GM18867 (cell line): ENCODE results near the gene IER2.
"Not testable (repeated sequence)": the region's sequence is repeated elsewhere in the genome, so short reads cannot be mapped to it uniquely, and the experiment has no call there.

Source experiments
- ATAC-seq: cut with Tn5 transposase; IDR thresholded peaks from one replicate; pipeline ENCODE4 v1.9.1; 2021; ENCODE audit warnings: mild to moderate bottlenecking, moderate library complexity; ENCODE audit not compliant: unreplicated experiment

IER2 gene

DNA sequence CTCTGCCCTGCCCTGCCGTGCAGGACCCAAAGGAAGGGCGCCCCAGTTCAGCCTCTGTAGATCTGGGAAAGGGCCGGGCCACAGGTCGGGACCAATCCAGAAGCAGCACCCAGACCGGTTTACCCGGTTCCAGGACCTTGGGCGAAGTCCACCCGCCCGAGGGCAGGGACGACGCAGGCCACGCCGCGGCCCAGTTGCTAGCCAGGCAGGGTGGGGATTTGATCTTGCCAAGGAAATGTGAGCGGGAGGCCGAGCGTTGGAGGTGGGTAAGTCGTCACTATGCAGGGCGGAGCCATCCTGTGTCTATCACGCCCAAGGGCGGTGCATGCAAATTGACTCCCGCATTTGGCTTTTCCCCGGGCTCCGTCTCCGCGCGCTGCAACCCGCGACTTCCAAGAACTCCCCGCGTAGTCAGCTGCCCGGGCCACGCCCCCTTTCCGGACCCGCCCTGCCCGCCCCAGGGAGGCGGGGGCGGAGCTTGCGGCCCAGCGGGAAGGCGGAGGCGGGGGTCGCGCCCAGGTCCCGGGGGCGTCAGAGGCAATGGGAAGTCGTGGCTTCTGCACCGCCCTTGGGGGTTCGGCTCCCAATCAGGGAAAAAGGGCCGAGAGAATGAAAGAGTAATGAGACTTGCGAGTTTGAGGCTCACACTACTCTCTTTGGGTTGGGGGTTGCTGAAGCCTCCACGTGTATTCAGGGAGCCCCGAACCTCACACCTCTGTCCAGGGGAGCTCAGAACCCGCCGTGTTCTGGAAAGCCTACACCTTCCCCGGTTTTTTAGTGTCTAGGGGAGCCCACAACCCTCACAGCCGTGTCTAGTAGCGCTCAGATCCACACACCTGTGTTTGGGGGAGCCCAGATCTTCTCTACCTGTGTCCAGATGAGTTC, 12.8 kb downstream of the IER2 start:
- ATAC-seq, result no peak

DNA sequence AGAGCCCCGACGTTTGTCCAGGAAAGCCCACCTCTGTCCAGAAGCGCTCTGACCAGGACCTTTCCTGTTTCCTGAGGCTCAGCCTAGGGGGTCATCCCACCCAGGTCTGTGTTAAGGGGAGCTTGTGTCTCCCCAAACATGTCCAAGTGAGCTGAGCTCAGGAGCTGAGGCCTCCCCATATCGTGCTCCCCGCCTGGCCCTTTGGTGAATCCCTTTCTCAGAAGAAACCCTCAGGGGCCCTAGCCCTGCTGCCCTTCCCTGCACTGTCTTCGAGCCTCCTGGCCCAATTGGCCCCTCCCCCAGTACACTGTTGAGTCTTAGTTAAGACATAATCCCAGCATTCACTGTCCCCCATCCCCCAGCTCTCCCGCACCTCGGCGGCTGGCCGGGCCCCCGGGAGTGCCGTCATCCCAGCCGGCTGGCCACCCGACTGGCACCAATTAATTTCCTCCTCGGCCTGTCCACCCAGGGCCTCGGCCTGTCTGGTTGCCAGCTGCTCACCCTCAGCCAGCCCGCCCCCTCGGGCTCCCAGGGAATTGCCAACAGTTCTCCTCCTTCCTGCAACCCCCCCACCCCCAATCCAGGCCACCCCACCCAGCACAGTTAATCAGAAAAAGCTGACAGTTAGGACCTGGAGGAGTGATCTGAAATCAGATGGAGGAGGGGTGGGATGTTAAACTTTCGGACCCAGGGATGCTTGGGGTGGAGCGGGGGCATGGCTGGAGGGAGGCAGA, 13.6 kb downstream of the IER2 start:
- ATAC-seq, result no peak

DNA sequence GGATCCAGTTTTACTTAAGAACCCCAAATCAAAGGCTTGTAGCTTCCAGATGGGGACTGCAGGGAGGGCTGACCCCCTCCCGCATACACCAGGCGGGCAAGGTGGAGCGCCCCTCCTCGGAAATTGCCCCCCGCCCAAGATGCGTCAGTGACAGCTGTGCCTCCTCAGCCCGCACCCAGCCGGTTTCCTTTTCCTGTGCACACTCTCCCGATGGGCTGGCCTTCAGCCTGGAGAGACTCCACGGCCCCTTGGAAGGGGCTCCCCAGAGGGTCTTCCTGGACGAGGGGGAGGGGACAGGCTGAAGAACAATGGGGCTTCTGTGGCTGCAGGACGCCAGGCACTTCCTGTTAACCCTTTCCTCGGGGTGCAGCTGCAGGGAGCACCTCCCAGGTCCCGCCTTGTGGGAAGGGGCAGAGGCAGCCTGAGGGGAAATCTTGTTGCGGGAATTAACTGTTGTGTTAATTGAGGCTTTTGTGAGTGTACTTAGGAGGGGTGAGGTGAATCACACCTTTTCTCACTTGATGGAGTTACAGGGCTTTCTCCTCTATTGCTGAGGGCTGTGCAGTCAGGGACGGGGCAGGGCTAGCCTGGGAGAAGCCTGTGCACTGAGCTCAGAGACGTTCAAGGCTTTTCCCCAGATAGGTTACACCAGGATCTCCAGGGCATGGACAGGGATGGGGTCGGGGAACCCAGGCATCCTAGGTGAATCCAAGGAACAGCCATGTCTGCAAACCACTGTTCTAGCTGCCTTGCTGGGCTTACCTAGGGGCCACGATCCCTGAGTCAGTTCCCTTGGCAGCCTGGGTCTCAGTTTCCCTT, 14.3 kb downstream of the IER2 start:
- ATAC-seq, result no peak

DNA sequence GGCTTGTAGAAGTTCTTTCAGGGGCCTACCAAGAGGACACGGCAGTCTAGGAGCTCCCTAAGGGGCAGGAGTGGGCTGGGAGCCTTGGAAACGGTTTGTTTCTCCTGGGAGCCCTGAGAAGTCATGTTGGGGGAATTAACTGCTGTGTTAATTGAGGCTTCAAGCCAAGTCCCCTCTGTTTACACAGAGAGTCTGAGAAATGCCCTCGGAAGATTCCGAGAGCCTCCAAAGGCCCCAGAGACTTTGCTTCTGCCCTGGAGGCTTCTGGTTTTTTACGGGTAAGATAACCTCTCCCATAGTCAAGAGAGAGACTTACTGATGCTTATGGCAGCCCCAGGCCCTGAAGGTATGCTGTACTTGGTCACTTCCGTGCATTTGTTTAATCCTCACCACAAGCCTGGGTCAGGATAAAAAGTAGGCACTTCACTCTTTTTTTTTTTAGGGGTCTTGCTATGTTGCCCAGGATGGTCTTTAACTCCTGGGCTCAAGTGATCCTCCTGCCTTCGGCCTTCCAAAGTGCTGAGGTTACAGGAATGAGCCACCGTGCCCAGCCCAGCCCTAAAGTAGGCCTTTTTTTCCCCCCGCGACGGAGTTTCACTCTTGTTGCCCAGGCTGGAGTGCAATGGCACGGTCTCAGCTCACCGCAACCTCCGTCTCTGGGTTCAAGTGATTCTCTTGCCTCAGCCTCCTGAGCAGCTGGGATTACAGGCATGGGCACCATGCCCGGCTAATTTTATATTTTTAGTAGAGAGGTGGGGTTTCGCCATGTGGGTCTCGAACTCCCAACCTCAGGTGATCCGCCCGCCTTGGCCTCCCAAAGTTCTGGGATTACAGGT, 15.2 kb downstream of the IER2 start:
- ATAC-seq, result no peak

DNA sequence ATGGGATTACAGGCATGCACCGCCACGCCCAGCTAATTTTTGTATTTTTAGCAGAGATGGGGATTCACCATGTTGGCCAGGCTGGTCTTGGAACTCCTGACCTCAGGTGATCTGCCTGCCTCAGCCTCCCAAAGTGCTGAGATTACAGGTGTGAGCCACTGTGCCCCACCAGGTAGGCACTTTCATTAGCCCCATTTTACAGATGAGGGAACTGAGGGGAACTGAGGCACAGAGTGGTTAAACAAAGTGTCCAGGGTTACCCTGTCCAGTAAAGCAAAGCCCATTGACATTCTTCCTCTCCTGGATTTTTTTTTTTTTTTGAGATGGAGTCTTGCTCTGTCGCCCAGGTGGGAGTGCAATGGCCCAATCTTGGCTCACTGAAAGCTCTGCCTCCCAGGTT, 15.9 kb downstream of the IER2 start:
- not testable (repeated sequence) for ATAC-seq

DNA sequence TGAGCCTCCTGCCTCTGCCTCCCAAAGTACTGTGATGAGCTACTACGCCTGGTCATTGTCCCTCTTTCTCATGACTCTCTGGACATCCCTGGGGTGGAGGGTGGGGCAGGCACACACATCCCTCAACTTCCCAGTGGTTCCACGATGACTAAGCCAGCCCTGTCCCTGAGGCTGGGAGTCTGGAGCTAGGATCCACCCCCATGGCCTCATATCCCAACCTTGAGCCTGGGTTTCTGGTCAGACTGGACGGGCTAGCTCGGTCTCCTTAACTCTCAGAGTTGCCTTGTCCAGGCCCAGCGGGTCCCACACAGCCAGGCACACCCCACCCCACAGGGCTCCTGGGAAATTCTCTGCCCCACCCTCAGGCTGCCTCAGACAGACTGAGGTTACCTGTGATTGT, 19.6 kb downstream of the IER2 start:
- no peak for ATAC-seq

DNA sequence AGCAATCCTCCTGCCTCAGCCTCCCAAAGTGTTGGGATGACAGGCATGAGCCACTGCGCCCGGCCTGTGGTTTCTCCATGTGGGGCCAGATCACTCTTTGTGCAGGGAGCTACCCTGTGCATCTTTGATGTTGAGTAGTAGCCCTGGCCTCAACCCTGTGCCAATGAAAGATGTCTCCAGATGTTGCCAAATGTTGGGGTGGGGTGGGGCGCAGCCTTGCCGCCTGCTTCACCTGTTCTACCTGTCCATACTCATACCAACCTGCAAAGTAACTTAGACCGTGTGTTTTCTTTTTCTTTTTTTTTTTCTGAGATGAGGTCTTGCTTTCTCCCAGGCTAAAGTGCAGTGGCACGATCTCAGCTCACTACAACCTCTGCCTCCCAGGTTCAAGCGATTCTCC, 20.9 kb downstream of the IER2 start:
- no peak for ATAC-seq

DNA sequence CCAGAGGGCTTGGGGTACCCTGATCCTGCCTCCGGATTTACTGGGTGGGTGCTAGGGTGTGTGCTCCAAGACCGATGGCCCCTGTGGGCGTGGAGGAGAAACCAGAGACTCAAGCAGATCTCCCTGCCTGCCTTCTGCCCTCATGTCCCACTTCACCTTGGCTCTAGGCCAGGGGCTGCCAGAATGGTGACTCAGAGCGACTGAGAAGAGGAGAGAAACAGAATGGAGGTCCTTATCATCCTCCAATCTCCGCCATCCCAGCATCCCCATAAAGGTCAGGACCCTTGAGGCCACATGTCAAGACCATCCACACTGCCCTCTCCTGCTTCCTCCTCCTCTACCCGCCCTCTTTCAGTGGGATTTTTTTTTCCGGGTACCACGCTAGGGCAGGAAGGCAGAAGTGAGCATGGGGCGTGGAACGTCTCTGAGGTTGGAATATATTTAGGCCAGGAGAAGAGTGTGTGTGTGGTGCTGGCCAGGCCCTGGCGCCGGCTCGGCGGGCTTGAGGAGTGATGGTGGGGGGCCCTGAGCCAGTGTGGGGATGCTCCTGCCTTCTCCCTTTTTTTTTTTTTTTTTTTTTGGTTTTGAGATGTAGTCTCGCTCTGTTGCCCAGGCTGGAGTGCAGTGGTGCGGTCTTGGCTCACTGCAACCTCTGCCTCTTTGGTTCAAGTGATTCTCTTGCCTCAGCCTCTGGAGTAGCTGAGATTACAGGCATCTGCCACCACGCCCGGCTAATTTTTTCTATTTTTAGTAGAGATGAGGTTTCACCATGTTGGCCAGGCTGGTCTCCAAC, 22.3 kb downstream of the IER2 start:
- ATAC-seq, result no peak

DNA sequence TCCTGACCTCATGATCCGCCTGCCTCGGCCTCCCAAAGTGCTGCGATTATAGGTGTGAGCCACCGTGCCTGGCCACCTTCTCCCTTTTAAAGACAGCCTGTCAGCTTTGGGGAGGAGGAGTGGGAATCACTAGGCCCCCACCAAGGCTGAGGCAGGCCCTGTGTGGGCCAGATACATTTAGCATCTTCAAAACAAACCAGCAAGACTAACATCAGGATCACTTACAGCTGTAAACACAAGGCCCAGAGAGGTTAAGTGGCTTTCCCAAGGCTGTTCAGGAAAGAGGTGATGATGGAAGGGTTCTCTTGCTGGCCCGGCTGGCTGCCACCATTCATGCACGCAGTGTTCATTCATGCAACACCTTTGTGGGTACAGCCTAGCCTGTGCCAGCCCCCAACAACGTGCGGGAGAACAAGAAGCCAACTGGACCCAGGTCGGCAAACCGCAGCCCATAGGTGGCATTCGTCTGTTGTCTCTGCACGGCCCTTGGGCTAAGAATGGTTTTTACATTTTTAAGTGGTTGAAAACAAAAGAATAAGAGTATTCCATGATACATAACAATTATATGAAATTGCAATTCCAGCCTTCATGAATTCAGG, 23.0 kb downstream of the IER2 start:
- ATAC-seq, result no peak

DNA sequence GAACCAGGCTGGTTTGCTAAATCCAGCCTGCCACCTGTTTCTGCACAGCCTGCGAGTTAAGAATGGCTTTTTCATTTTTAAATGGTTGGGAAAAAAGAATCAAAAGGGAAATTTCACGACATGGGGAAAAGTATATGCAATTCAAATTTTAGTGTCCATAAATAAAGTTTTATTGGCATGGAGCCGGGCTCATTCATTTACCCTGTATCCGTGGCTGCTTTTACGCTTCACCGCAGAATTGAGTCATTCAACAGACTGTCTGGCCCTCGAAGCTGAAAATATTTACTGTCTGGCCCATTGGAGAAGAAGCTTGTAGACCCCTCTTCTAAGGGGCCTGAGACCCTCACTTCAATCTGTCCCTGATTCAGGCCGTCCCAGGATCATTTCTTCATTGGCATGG, 26.1 kb downstream of the IER2 start:
- no peak for ATAC-seq

DNA sequence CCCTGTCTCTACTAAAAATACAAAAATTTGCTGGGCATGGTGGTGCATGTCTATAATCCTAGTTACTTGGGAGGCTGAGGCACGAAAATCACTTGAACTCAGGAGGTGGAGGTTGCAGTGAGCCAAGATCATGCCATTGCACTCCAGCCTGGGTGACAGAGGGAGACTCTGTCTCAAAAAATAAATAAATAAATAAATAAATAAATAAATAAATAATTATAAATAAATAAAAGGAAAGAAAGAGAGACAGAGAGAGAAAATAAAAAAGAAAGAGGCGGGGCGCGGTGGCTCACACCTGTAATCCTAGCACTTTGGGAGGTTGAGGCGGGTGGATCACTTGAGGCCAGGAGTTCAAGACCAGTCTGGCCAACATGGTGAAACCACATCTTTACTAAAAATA, 27.4 kb downstream of the IER2 start:
- not testable (repeated sequence) for ATAC-seq

DNA sequence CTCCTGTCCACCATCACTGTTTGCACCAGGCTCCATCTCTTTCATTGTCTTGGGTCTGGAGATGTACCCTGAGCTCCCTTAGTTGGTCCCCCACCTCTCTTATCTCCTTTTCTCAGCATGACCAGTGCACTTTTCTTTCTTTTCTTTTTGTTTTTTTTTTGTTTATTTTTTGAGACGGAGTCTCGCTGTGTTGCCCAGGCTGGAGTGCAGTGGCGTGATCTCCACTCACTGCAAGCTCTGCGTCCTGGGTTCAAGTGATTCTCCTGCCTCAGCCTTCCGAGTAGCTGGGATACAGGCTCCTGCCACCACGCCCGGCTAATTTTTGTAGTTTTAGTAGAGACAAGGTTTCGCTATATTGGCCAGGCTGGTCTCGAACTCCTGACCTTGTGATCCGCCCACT, 28.1 kb downstream of the IER2 start:
- ATAC-seq, result not testable (repeated sequence)

DNA sequence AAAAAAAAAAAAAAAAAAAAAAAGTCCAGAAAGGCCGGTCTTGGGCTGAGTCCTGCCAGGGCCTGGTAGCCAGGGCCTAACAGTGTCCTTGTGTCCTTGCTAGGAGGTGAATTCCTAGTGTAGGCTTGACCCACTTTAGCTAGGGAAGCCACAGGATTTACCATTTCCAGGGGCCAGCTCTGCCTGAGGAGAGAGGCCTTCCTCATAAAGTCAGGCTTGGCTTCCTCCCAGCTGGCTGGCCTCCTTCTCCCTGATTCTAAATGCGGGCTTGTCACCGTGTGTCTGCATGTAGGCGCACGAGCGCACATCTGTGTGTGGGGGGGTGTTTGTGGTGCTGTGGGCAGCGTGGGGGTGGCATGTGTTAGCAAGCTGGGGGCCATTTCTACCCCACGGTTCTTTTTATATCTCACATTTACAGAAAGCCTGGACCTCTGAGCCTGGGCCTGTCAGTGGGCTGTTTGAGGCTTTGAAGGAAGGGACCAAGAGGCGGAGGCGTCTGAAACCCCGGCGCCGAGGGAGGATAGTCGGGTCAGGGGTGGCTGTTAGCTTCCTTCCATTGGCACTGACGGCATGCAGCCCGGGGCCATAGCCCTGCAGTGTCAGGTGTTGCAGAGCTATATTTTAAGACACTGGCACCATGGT, 31.7 kb downstream of the IER2 start:
- ATAC-seq, result peak; percentile 54

DNA sequence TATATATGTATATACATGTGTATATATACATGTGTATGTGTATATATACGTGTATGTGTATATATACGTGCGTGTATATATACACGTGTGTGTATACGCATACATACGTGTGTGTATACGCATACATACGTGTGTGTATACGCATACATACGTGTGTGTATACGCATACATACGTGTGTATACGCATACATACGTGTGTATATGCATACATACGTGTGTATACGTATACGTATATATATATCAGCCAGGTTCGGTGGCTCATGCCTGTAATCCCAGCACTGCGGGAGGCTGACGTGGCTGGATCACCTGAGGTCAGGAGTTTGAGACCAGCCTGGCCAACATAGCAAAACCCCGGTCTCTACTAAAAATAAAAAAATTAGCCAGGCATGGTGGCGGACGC, 34.7 kb downstream of the IER2 start:
- not testable (repeated sequence) for ATAC-seq

DNA sequence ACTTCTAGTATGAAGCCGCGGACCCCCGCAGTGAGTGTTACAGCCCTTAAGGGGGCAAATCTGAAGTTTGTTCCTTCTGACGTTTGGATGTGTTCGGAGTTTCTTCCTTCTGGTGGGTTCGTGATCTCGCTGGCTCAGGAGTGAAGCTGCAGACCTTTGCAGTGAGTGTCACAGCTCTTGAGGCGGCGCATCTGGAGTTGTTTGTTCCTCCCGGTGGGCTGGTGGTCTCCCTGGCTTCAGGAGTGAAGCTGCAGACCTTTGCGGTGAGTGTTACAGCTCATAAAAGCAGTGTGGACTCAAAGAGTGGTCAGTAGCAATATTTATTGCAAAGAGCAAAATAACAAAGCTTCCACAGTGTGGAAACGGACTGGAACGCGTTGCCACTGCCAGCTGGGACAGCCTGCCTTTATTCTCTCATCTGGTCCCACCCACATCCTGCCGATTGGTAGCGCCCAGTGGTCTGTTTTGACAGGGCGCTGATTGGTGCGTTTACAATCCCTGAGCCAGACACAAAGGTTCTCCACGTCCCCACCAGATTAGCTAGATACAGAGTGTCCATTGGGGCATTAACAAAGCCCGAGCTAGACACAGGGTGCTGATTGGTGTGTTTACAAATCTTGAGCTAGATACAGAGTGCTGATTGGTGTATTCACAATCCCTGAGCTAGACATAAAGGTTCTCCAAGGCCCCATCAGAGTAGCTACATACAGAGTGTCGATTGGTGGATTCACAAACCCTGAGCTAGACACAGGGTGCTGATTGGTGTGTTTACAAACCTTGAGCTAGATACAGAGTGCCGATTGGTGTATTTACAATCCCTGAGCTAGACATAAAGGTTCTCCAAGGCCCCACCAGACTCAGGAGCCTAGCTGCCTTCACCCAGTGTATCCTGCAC, 35.8 kb downstream of the IER2 start:
- ATAC-seq, result not testable (repeated sequence)

DNA sequence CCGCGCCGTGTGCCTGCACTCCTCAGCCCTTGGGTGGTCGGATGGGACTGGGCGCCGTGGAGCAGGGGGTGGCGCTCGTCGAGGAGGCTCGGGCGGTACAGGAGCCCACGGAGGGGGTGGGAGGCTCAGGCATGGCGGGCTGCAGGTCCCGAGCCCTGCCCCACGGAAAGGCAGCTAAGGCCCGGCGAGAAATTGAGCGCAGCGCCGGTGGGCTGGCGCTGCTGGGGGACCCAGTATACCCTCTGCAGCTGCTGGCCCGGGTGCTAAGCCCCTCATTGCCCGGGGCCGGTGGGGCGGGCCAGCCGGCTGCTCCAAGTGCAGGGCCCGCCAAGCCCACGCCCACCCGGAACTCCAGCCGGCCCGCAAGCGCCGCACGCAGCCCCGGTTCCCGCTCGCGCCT, 36.5 kb downstream of the IER2 start:
- not testable (repeated sequence) for ATAC-seq

DNA sequence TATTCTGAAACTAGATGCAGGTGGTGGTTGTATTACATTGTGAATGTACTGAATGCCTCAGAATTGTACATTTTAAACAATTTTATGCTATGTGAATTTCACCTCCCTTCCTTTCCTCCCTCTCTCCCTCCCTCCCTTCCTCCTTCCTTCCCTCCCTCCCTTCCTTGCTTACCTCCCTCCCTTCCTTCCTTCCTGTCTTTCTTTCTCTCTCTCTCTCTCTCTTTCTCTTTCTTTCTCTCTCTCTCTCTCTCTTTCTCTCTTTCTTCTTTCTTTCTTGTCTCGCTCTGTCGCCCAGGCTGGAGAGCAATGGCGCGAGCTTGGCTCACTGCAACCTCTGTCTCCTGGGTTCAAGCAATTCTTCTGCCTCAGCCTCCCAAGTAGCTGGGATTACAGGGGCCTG, 37.2 kb downstream of the IER2 start:
- no peak for ATAC-seq

DNA sequence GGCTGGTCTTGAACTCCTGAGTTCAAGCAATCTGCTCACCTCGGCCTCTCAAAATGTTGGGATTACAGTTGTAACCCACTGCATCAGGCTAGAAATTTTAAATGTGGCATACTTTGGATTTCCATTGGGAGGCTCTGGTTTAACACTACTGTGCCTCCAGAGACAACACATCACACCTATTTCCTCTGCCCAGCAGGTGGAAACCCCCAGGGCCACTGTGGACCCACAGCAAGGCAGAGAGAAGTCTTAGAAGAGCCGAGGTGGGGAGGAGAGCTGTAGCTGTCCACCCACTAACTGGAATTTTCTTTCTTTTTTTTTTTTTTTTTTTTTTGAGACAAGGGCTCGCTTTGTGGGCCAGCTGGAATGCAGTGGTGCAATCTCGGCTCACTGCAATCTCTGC, 39.4 kb downstream of the IER2 start:
- ATAC-seq, result no peak
